ENCODE data around the gene TMCC2. TPM values are rescaled to one million over a fixed set of nuclear protein-coding genes. Genes with fewer than 3 reads are reported as not detected.

Gene TMCC2
- total RNA-seq, 4 donors from 2014 or later: 0.96 to 4.9 (median 2.2) TPM

- peak; percentile 68 for DNase-seq (ENCODE audit: low spot score)
- no peak for TF ChIP-seq CTCF (IDR thresholded peaks at IDR 0.05)
- ATAC-seq (ENCODE audit: low FRiP score): peak; percentile 96
Observed at GRCh38 chr1:205211169-205211838, 16.4 kb upstream of the TMCC2 start, which contains the start of gene DSTYK. Gene DSTYK, minus strand, starts transcription at chr1:205211702. Its CDS starts 167 bp downstream, at chr1:205211535.

DNA sequence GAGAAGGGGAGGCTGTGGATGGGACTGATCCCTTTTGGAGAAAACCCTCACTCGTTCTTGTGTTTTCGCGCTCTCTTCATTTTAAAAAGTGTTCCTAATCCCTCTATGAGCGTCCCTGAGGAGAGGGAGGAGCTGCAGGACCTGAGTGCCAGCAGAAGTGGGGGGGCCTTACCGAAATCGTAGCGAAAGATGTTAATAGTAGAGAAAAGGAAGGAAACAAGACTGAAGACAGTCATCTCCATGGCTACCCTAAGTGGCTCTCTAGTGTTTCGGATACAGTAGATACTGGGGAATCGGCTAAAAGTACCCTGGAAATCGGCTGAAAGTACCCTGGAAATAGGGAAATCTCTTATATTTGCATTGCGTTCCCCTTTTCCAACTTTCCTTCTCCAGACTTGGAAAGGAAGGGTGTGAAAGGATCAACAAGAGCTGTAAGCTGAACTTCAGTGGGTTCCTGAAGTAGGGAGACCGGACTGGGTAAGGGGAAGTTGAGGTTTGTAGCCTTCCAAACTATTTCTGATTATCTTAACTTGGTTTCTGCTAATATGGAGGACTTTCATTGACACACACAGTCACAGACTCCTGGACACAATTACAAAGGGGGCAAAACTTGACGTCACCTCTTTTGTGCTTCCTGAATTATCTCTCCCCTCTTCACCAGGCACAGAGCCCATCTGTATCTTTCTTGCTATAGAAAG lies 15.8 kb upstream of the TMCC2 start:
- no peak for DNase-seq (ENCODE audit: low spot score)
- no peak for ATAC-seq (ENCODE audit: low FRiP score)
- TF ChIP-seq CTCF (IDR thresholded peaks at IDR 0.05): no peak

GRCh38 chr1:205214756-205215155 lies 13.0 kb upstream of the TMCC2 start:
- DNase-seq (ENCODE audit: low spot score): no peak
- no peak for TF ChIP-seq CTCF (IDR thresholded peaks at IDR 0.05)
- no peak for ATAC-seq (ENCODE audit: low FRiP score)

DNA sequence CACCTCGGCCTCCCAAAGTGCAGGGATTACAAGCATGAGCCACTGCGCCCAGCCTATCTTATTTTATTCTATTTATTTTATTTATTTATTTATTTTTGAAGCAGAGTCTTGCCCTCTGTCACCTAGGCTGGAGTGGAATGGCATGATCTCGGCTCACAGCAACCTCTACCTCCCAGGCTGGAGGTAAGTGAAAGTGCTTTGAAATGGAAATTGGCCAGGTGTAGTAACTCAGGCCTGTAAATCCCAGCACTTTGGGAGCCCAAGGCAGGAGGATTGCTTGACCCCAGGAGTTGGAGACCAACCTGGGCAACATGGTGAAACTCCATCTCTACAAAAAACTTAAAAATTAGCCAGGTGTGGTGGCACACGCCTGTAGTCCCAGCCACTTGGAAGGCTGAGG lies 11.2 kb upstream of the TMCC2 start:
- no peak for TF ChIP-seq CTCF (IDR thresholded peaks at IDR 0.05)
- ATAC-seq (ENCODE audit: low FRiP score) (no peak), DNase-seq (ENCODE audit: low spot score) (no peak)

DNA sequence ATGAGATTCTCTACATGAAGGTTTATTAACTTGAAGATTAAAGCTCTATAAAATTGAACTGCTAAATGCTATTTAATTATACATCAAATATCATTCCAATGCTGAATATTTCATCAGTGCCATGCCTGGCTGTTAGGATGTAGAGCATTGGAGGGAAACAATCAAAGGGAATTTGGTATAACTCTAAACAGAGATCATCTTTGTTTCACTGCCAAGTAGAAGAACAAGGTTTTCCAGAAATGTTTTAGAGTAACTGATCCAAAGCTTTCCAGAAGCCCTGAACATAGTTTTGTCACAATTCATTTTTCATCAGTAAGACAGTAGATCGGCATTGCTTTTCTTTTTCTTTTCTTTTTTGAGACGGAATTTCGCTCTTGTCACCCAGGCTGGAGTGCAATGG lies 10.3 kb upstream of the TMCC2 start:
- no peak for ATAC-seq (ENCODE audit: low FRiP score)
- no peak for TF ChIP-seq CTCF (IDR thresholded peaks at IDR 0.05)
- no peak for DNase-seq (ENCODE audit: low spot score)

DNA sequence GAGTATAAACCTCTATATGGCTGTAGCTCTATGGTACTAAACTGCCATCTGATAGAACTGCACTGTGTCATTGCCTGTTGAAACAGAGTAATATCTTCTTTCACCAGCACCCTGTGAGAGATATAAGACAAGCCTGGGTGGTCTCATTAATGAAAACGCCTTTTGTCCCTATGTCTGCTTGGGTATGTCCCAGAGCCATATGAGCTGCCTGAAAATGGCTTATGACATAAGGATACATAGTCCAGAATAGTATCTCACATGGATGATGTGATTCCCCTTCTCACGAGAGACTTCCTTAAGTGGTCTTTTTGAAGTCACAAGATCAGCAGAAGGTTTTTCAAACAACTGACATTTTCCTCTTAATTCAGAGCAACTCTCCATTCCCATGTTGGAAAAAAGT lies 7.3 kb upstream of the TMCC2 start:
- DNase-seq (ENCODE audit: low spot score) (no peak), ATAC-seq (ENCODE audit: low FRiP score) (no peak)

More for the DNA sequence above, 7.3 kb upstream of the TMCC2 start:
- TF ChIP-seq CTCF (IDR thresholded peaks at IDR 0.05): no peak

All from omental fat pad (tissue), 4 donors.